ENCODE measurements around the gene PCDHA8. TPM values are rescaled to one million over a fixed set of nuclear protein-coding genes. Genes with fewer than 3 reads are reported as not detected.

Gene PCDHA8
- total RNA-seq, 1 donor from 2014 or later = 2.9 TPM

- no peak for DNase-seq (ENCODE audit: extremely low spot score, unreplicated experiment)
- Mint-ChIP-seq H3K9me3 (peaks cover 19% of the 10 kb centered on the region), H3K4me1 (ENCODE audit: unreplicated experiment) (no peaks in the 10 kb centered on the region), H3K27ac (no peak overlapping the region), H3K36me3 (peaks cover 35% of the 10 kb centered on the region), H3K4me3 (no peak overlapping the region), H3K27me3 (no peaks in the 10 kb centered on the region)
- no peak for TF ChIP-seq CTCF (conservative IDR thresholded peaks at IDR 0.05)
Measured at GRCh38 chr5:140857987-140858240, 16.9 kb downstream of the PCDHA8 start.

GRCh38 chr5:140862441-140863295 is 21.7 kb downstream of the PCDHA8 start:
- Mint-ChIP-seq H3K27me3 (no peaks in the 10 kb centered on the region), H3K27ac (no peak overlapping the region), H3K9me3 (peaks cover 10% of the 10 kb centered on the region), H3K4me3 (no peak overlapping the region), H3K4me1 (ENCODE audit: unreplicated experiment) (no peaks in the 10 kb centered on the region), H3K36me3 (peaks cover 30% of the 10 kb centered on the region)
- DNase-seq (ENCODE audit: extremely low spot score, unreplicated experiment) = no peak
- no peak for TF ChIP-seq CTCF (conservative IDR thresholded peaks at IDR 0.05)

- peaks cover 31% of the 10 kb centered on the region for H3K36me3 Mint-ChIP-seq
- DNase-seq (ENCODE audit: extremely low spot score, unreplicated experiment) = no peak
- no peaks in the 10 kb centered on the region for H3K4me1 Mint-ChIP-seq (ENCODE audit: unreplicated experiment)
- peak within 1 kb of the TSS; percentile 74 for H3K27ac Mint-ChIP-seq
- peak; percentile 66 for TF ChIP-seq CTCF (conservative IDR thresholded peaks at IDR 0.05)
- H3K27me3 Mint-ChIP-seq = no peaks in the 10 kb centered on the region
- H3K4me3 Mint-ChIP-seq = peak within 1 kb of the TSS; percentile 87
- H3K9me3 Mint-ChIP-seq = peaks cover 9% of the 10 kb centered on the region
Measured at GRCh38 chr5:140868721-140869554, 28.0 kb downstream of the PCDHA8 start, which contains the start of gene PCDHA11. TSS of gene PCDHA11 (plus strand) at chr5:140868957. CDS start at chr5:140869104, 147 bp downstream.

GRCh38 chr5:140869555-140869886 is 28.5 kb downstream of the PCDHA8 start:
- Mint-ChIP-seq H3K27ac (peak overlapping the region; percentile 74), H3K4me3 (peak overlapping the region; percentile 87), H3K9me3 (peaks cover 9% of the 10 kb centered on the region), H3K36me3 (peaks cover 31% of the 10 kb centered on the region), H3K27me3 (no peaks in the 10 kb centered on the region), H3K4me1 (ENCODE audit: unreplicated experiment) (no peaks in the 10 kb centered on the region)
- DNase-seq (ENCODE audit: extremely low spot score, unreplicated experiment) = no peak
- no peak for TF ChIP-seq CTCF (conservative IDR thresholded peaks at IDR 0.05)

- Mint-ChIP-seq H3K4me1 (ENCODE audit: unreplicated experiment) (no peaks in the 10 kb centered on the region), H3K27me3 (no peaks in the 10 kb centered on the region), H3K36me3 (peaks cover 35% of the 10 kb centered on the region), H3K9me3 (peaks cover 9% of the 10 kb centered on the region), H3K27ac (no peak overlapping the region), H3K4me3 (no peak overlapping the region)
- TF ChIP-seq CTCF (conservative IDR thresholded peaks at IDR 0.05) = no peak
- DNase-seq (ENCODE audit: extremely low spot score, unreplicated experiment) = no peak
Measured at GRCh38 chr5:140870221-140871201, 29.5 kb downstream of the PCDHA8 start.

All from type B pancreatic cell (in vitro differentiated cells).